Stromal cell of bone marrow (primary cell): ENCODE results near the gene LGI4.

Source experiments
- DNase-seq: peaks from one replicate; pipeline ENCODE4 v3.0.0-alpha.2; 2012; ENCODE audit warnings: low read depth

The LGI4 gene

GRCh38 chr19:35134601-35135242 lies at the start of gene LGI4:
Gene LGI4 (minus strand): TSS chr19:35135059. CDS start chr19:35134680, 379 bp downstream.
- DNase-seq = no peak

- DNase-seq = no peak
Observed at GRCh38 chr19:35184267-35184666, 49.4 kb upstream of the LGI4 start.

GRCh38 chr19:35181387-35181786 lies 46.5 kb upstream of the LGI4 start:
- DNase-seq = no peak

- no peak for DNase-seq
Observed at GRCh38 chr19:35179830-35180229, 45.0 kb upstream of the LGI4 start.

GRCh38 chr19:35178701-35179100 lies 43.8 kb upstream of the LGI4 start:
- DNase-seq = no peak

GRCh38 chr19:35177377-35178274 lies 42.8 kb upstream of the LGI4 start:
- no peak for DNase-seq

- DNase-seq = no peak
Observed at GRCh38 chr19:35176181-35176570, 41.3 kb upstream of the LGI4 start.

GRCh38 chr19:35174226-35174625 lies 39.4 kb upstream of the LGI4 start:
- no peak for DNase-seq

GRCh38 chr19:35171730-35172129 lies 36.9 kb upstream of the LGI4 start:
- DNase-seq = no peak

- DNase-seq = no peak
Observed at GRCh38 chr19:35170359-35171061, 35.7 kb upstream of the LGI4 start.

GRCh38 chr19:35169221-35169995 lies 34.5 kb upstream of the LGI4 start:
- DNase-seq = no peak

GRCh38 chr19:35168196-35168595 lies 33.3 kb upstream of the LGI4 start:
- no peak for DNase-seq

- DNase-seq = no peak
Observed at GRCh38 chr19:35167251-35168119, 32.6 kb upstream of the LGI4 start.

GRCh38 chr19:35166100-35167063 lies 31.5 kb upstream of the LGI4 start:
- no peak for DNase-seq

- DNase-seq = no peak
Observed at GRCh38 chr19:35165200-35166058, 30.6 kb upstream of the LGI4 start.

GRCh38 chr19:35164418-35164817 lies 29.6 kb upstream of the LGI4 start:
- DNase-seq = no peak

GRCh38 chr19:35162471-35163326 lies 27.8 kb upstream of the LGI4 start:
- no peak for DNase-seq

- no peak for DNase-seq
Observed at GRCh38 chr19:35161434-35161743, 26.5 kb upstream of the LGI4 start.
